Measurements from ENCODE around the gene CEP72.

DNA sequence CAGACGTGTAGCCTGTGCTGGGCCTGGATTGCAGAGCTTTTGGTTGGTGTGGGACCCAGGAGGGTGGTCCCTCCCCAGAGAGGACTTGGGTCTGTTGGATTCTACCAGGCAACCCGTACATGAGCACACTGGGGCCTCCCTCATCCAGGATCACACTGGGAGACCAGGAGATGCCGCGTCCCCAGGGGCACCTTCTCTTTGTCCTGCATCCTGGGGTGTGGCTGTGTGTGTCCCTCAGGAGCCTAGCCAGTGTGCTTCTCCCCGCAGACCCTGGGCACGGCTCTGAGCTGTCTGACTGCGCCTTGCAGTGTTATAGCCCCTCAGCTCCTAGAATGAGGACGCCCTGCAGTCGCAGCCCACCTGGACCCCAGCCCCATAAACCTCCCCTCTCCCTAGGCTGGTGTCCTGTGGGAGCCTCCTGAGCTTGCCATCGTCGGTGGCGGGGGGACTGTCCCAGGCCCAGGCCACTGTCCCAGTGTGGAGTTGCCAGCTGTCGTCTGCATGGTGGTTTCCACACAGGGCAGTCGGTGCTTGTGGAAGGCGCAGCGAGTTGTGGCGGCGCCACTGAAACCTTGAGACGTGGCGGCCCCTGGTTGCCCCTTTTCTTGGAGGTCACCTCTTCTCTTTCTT is 27.6 kb downstream of the CEP72 start:
- TF ChIP-seq CTCF (IDR thresholded peaks at IDR 0.05; ENCODE audit: low read depth, low read length) (no peak), EZH2phosphoT487 (IDR thresholded peaks at IDR 0.05; ENCODE audit: low read depth) (no peak)

All from OCI-LY3 (cell line).